Uterus (tissue), 4 donors: ENCODE data around the gene GIPC3. TPM values are rescaled to one million over a fixed set of nuclear protein-coding genes. Genes with fewer than 3 reads are reported as not detected.

Experiments
- DNase-seq, 2 donors: peaks; one replicate each; pipeline ENCODE4 v3.0.0-alpha.2; 2019 to 2020
- H3K27ac ChIP-seq, 2 donors: fragments of 200-600 bp; sonication (generic); 1 replicate in 1 of 2; 2 replicates in 1 of 2; pipeline ENCODE4 v1.5.1; 2016 to 2018
- H3K27me3 ChIP-seq, 2 donors: fragments of 200-600 bp; sonication (generic); one replicate each; pipeline ENCODE4 v1.5.1; 2018 to 2019; ENCODE audit warnings: control low read depth in 1 of 2
- H3K36me3 ChIP-seq, 2 donors: fragments of 200-600 bp; sonication (generic); one replicate each; pipeline ENCODE4 v1.5.1; 2019; ENCODE audit warnings: control low read depth in 1 of 2
- H3K4me1 ChIP-seq, 2 donors: fragments of 200-600 bp; sonication (generic); one replicate each; pipeline ENCODE4 v1.5.1; 2018 to 2019; ENCODE audit warnings: control low read depth in 1 of 2
- H3K4me3 ChIP-seq, 2 donors: fragments of 200-600 bp; sonication (generic); 1 replicate in 1 of 2; 2 replicates in 1 of 2; pipeline ENCODE4 v1.5.1; 2018 to 2019; ENCODE audit warnings: mild to moderate bottlenecking in 1 of 2
- H3K9me3 ChIP-seq, 2 donors: fragments of 200-600 bp; sonication (generic); one replicate each; pipeline ENCODE4 v1.5.1; 2019; ENCODE audit warnings: control low read depth in 1 of 2
- CTCF ChIP-seq, 4 experiments: fragments of 200-600 bp in 2 of 4; fragments of 450-650 bp in 2 of 4; sonication (generic) in 2 of 4; IDR thresholded peaks; one replicate each; pipeline ENCODE4 v1.5.1; 2016 to 2019; ENCODE audit warnings: antibody characterized with exemption in 4 of 4, mild to moderate bottlenecking in 2 of 4, moderate library complexity in 1 of 4
- POLR2A ChIP-seq, 2 donors: fragments of 450-650 bp; IDR thresholded peaks; one replicate each; pipeline ENCODE4 v1.6.1; 2016; ENCODE audit warnings: antibody characterized with exemption in 2 of 2, mild to moderate bottlenecking in 1 of 2, moderate library complexity in 1 of 2
- intact Hi-C: fragments of 100-400 bp; cut with DNase I; formaldehyde crosslinking; loops from one replicate; pipeline ENCODE4 v1.15.1; 2023; ENCODE audit warnings: low total_unique reads
- total RNA-seq, 4 donors: library from RNA; depleted of rRNA in 3 of 4; stranded (reverse); fragments of >200 nt in 3 of 4; gene quantifications; one replicate each; pipeline versions ENCODE4 v1.1.0 to v1.2.4, GENCODE V29; 2014 to 2023
- donor health status: DM: yes; HTN: yes; CAD: no.

The GIPC3 gene
- total RNA-seq, 4 donors from 2014 or later: 0.07 to 4.0 TPM; not detected in 2

- H3K27ac ChIP-seq: no peak overlapping the region
- no peak for DNase-seq
- no peak for TF ChIP-seq POLR2A (IDR thresholded peaks at IDR 0.05)
- no peak for TF ChIP-seq CTCF (IDR thresholded peaks at IDR 0.05)
- no peaks in the 10 kb centered on the region for H3K36me3 ChIP-seq
- H3K4me1 ChIP-seq: no peaks in the 10 kb centered on the region
- H3K4me3 ChIP-seq: no peak overlapping the region
- intact Hi-C loops: no loop called here
- H3K9me3 ChIP-seq: no peaks in the 10 kb centered on the region
- H3K27me3 ChIP-seq: no peaks in the 10 kb centered on the region
Measured at GRCh38 chr19:3632098-3632497, 46.8 kb downstream of the GIPC3 start.

- DNase-seq: no peak
- Histone ChIP-seq H3K4me3 (no peak overlapping the region), H3K36me3 (no peaks in the 10 kb centered on the region), H3K27me3 (no peaks in the 10 kb centered on the region), H3K9me3 (no peaks in the 10 kb centered on the region), H3K27ac (no peak overlapping the region), H3K4me1 (no peaks in the 10 kb centered on the region)
- intact Hi-C loops: no loop called here
- TF ChIP-seq POLR2A (IDR thresholded peaks at IDR 0.05) (no peak), CTCF (IDR thresholded peaks at IDR 0.05) (no peak)
Measured at GRCh38 chr19:3632739-3633558, 47.7 kb downstream of the GIPC3 start.

GRCh38 chr19:3633559-3633988, 48.3 kb downstream of the GIPC3 start:
- Histone ChIP-seq H3K36me3 (no peaks in the 10 kb centered on the region), H3K4me1 (no peaks in the 10 kb centered on the region), H3K9me3 (no peaks in the 10 kb centered on the region), H3K4me3 (no peak overlapping the region), H3K27ac (no peak overlapping the region), H3K27me3 (no peaks in the 10 kb centered on the region)
- DNase-seq: no peak
- TF ChIP-seq CTCF (IDR thresholded peaks at IDR 0.05) (no peak), POLR2A (IDR thresholded peaks at IDR 0.05) (no peak)
- intact Hi-C loops: no loop called here

- TF ChIP-seq POLR2A (IDR thresholded peaks at IDR 0.05): no peak
- TF ChIP-seq CTCF (IDR thresholded peaks at IDR 0.05): no peak
- no peaks in the 10 kb centered on the region for H3K4me1 ChIP-seq
- no peak for DNase-seq
- no peaks in the 10 kb centered on the region for H3K36me3 ChIP-seq
- H3K27ac ChIP-seq: no peak overlapping the region
- no peak overlapping the region for H3K4me3 ChIP-seq
- intact Hi-C loops: no loop called here
- H3K27me3 ChIP-seq: no peaks in the 10 kb centered on the region
- H3K9me3 ChIP-seq: no peaks in the 10 kb centered on the region
Measured at GRCh38 chr19:3634496-3635045, 49.3 kb downstream of the GIPC3 start.

- Histone ChIP-seq H3K4me3 (no peak overlapping the region), H3K9me3 (no peaks in the 10 kb centered on the region), H3K27me3 (no peaks in the 10 kb centered on the region), H3K27ac (no peak overlapping the region), H3K36me3 (no peaks in the 10 kb centered on the region), H3K4me1 (no peaks in the 10 kb centered on the region)
- TF ChIP-seq CTCF (IDR thresholded peaks at IDR 0.05) (no peak), POLR2A (IDR thresholded peaks at IDR 0.05) (no peak)
- DNase-seq: no peak
- intact Hi-C loops: no loop called here
Measured at GRCh38 chr19:3636506-3636905, 51.2 kb downstream of the GIPC3 start.
